Transverse colon (tissue), 3 donors: Measurements from ENCODE around the gene ROPN1B.
"Not testable (repeated sequence)": the region's sequence is repeated elsewhere in the genome, so short reads cannot be mapped to it uniquely, and the experiment has no call there.

ENCODE experiments used
- EP300 ChIP-seq: sonication (generic); formaldehyde crosslinking; IDR thresholded peaks from one replicate; pipeline ENCODE4 v1.6.1; 2017; ENCODE audit warnings: antibody characterized with exemption, low read depth
- POLR2A ChIP-seq: fragments of 450-650 bp; IDR thresholded peaks from one replicate; pipeline ENCODE4 v1.6.1; 2016; ENCODE audit warnings: antibody characterized with exemption, mild to moderate bottlenecking, moderate library complexity
- TF ChIP-seq, protein P1 (sequence below), 5 experiments: fragments of 200-600 bp in 3 of 5; fragments of 450-650 bp in 2 of 5; sonication (generic) in 3 of 5; IDR thresholded peaks; 1 replicate in 2 of 5; 2 replicates in 3 of 5; pipeline ENCODE4 v1.5.1; 2016 to 2017; ENCODE audit warnings: antibody characterized with exemption in 5 of 5, inconsistent platforms in 3 of 5, mild to moderate bottlenecking in 2 of 5, moderate library complexity in 1 of 5

DNA sequence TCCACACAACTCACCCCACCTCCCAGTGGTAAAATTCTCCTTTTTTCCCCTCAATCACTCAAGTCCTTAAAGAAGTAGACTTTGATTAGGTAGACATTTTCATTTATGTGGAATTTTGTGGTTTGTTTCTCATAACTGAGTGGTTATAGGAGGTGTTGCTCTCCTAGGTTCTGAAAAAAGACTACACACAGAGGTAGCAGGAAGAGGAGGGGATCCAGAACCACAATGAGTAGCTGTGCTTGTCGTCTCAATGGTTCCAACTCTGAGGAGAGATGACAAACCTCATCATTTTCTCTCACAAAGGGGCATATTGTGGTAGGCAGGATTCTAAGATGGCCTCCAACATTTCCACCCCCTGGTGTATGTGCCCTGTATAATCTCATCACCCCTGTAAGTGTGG, 5.1 kb upstream of the ROPN1B start:
- TF ChIP-seq, protein P1, sequence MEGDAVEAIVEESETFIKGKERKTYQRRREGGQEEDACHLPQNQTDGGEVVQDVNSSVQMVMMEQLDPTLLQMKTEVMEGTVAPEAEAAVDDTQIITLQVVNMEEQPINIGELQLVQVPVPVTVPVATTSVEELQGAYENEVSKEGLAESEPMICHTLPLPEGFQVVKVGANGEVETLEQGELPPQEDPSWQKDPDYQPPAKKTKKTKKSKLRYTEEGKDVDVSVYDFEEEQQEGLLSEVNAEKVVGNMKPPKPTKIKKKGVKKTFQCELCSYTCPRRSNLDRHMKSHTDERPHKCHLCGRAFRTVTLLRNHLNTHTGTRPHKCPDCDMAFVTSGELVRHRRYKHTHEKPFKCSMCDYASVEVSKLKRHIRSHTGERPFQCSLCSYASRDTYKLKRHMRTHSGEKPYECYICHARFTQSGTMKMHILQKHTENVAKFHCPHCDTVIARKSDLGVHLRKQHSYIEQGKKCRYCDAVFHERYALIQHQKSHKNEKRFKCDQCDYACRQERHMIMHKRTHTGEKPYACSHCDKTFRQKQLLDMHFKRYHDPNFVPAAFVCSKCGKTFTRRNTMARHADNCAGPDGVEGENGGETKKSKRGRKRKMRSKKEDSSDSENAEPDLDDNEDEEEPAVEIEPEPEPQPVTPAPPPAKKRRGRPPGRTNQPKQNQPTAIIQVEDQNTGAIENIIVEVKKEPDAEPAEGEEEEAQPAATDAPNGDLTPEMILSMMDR (IDR thresholded peaks at IDR 0.05), result not testable (repeated sequence)
- TF ChIP-seq POLR2A, EP300: not testable (repeated sequence)
